Fibroblast of lung (primary cell): ENCODE results near the gene SLF2. TPM values are rescaled to one million over a fixed set of nuclear protein-coding genes. Genes with fewer than 3 reads are reported as not detected.

Experiments
- DNase-seq, 2 donors: peaks; one replicate each; pipeline versions ENCODE4 v3.0.0 to v3.0.0-alpha.2; 2010; ENCODE audit warnings: low read depth in 2 of 2
- H2AFZ ChIP-seq: 2 replicates; pipeline ENCODE4 v1.5.1; 2012; ENCODE audit warnings: low read length, control low read depth, inconsistent platforms
- H3K27ac ChIP-seq: 2 replicates; pipeline ENCODE4 v1.5.1; 2011; ENCODE audit warnings: low read length, control low read depth; ENCODE audit not compliant: insufficient read depth
- H3K27me3 ChIP-seq: 2 replicates; pipeline ENCODE4 v1.5.1; 2011; ENCODE audit warnings: mild to moderate bottlenecking, low read length; ENCODE audit not compliant: control insufficient read depth, insufficient read depth
- H3K36me3 ChIP-seq: 2 replicates; pipeline ENCODE4 v1.5.1; 2011; ENCODE audit warnings: low read length; ENCODE audit not compliant: control insufficient read depth, insufficient read depth
- H3K4me1 ChIP-seq: 2 replicates; pipeline ENCODE4 v1.5.1; 2011; ENCODE audit warnings: low read length; ENCODE audit not compliant: control insufficient read depth, insufficient read depth; ENCODE audit errors: extremely low read depth
- H3K4me2 ChIP-seq: 2 replicates; pipeline ENCODE4 v1.5.1; 2011; ENCODE audit warnings: low read length, control low read depth; ENCODE audit not compliant: insufficient read depth; ENCODE audit errors: extremely low read depth
- H3K4me3 ChIP-seq, 4 experiments: fragments of 200-600 bp in 1 of 4; sonication (generic) in 1 of 4; replicated peaks in 1 of 4; 2 replicates each; pipeline ENCODE4 v1.5.1; 2011 to 2016; ENCODE audit warnings: low read length in 4 of 4, low read depth in 3 of 4, mild to moderate bottlenecking in 3 of 4, control low read depth in 2 of 4, inconsistent platforms in 1 of 4, mixed read lengths in 1 of 4; ENCODE audit not compliant: insufficient read depth in 1 of 4; ENCODE audit errors: control extremely low read depth in 1 of 4
- H3K79me2 ChIP-seq: 2 replicates; pipeline ENCODE4 v1.5.1; 2012; ENCODE audit warnings: mild to moderate bottlenecking, low read length, inconsistent platforms; ENCODE audit not compliant: control insufficient read depth, insufficient read depth
- H3K9ac ChIP-seq: 2 replicates; pipeline ENCODE4 v1.5.1; 2011; ENCODE audit warnings: mild to moderate bottlenecking, low read length, control low read depth; ENCODE audit not compliant: insufficient read depth
- H3K9me3 ChIP-seq: 2 replicates; pipeline ENCODE4 v1.5.1; 2012; ENCODE audit warnings: low read depth, low read length; ENCODE audit not compliant: control insufficient read depth, insufficient read depth
- H4K20me1 ChIP-seq: 2 replicates; pipeline ENCODE4 v1.5.1; 2011; ENCODE audit warnings: low read length; ENCODE audit not compliant: control insufficient read depth, insufficient read depth; ENCODE audit errors: extremely low read depth
- EZH2 ChIP-seq: IDR thresholded peaks from 2 replicates; pipeline ENCODE4 v1.5.1; 2012; ENCODE audit warnings: low read length, control low read depth, mild to moderate bottlenecking; ENCODE audit errors: missing control alignments
- polyA plus RNA-seq, 2 donors: library from polyadenylated mRNA; depleted of rRNA in 1 of 2; stranded (reverse) in 1 of 2; unstranded in 1 of 2; fragments of >200 nt; gene quantifications; 2 replicates each; pipeline ENCODE4 v1.2.1, GENCODE V29; 2011 to 2012; ENCODE audit warnings: missing spikeins in 1 of 2
- total RNA-seq: library from RNA; depleted of rRNA; stranded (reverse); fragments of >200 nt; gene quantifications from 2 replicates; pipeline ENCODE4 v1.2.1, GENCODE V29; 2014
- TF ChIP-seq, protein P1 (sequence below), 2 donors: IDR thresholded peaks in 1 of 2; conservative IDR thresholded peaks in 1 of 2; 1 replicate in 1 of 2; 2 replicates in 1 of 2; pipeline ENCODE4 v1.5.1; 2011 to 2012; ENCODE audit warnings: low read length in 2 of 2, control low read depth in 1 of 2, inconsistent platforms in 1 of 2, low read depth in 1 of 2, mild to moderate bottlenecking in 1 of 2

The SLF2 gene
- total and polyA plus RNA-seq, 2 donors (not counting 1 experiment from before 2014, with no cell fraction given) = 16.6 to 32.5 TPM

DNA sequence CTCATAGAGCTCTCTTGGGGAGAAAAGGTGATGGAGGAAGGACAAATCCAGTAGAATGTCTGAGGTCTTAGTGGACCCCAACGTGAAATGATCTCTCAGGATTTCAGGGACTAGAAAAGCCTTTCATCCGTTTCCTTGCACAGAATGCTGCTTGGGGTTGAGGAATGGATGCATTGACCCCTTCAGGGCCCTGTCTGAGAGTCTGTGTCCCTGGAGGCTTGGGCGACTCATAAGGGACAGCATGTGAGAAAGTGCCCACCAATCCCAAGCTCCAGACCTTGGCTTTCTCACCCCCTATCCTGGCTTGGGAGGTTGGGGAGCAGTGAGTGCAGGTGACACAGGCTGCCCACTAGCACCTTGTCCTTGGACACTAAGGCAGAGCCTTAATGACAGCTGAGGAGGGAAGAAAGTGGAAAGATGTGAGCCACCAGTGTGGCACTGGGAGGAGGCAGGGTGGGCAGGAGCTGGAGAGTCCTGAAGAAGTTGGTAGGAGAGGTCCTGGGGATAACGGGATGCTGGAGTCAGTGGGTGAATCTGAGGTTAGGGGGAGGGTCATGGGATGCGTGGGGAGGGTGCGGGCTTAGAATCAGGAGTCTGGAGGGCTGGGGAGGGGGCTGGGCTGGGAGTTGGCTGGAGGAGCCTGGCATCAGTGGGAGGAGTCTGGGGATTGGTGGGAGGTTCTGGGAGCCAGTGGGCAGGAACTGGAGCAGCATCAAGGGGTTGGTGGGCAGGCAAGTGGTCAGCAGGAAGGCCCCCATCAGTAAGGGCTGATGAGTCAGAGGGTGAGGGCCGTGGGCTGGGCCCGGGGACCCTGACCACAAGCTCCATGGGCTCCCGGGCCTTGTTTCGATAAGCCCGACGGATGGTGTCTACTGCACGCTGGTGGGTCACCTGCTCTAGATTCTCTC, 95.4 kb downstream of the SLF2 start:
- Histone ChIP-seq H3K9ac (no peak overlapping the region), H3K9me3 (no peaks in the 10 kb centered on the region), H3K4me1 (peaks cover 17% of the 10 kb centered on the region), H4K20me1 (no peaks in the 10 kb centered on the region), H3K79me2 (peaks cover 19% of the 10 kb centered on the region), H2AFZ (no peak overlapping the region), H3K27ac (peak overlapping the region; percentile 24), H3K27me3 (no peaks in the 10 kb centered on the region), H3K4me2 (no peak overlapping the region), H3K4me3 (no peak overlapping the region), H3K36me3 (peaks cover 33% of the 10 kb centered on the region)
- no peak for TF ChIP-seq EZH2
- TF ChIP-seq, protein P1, sequence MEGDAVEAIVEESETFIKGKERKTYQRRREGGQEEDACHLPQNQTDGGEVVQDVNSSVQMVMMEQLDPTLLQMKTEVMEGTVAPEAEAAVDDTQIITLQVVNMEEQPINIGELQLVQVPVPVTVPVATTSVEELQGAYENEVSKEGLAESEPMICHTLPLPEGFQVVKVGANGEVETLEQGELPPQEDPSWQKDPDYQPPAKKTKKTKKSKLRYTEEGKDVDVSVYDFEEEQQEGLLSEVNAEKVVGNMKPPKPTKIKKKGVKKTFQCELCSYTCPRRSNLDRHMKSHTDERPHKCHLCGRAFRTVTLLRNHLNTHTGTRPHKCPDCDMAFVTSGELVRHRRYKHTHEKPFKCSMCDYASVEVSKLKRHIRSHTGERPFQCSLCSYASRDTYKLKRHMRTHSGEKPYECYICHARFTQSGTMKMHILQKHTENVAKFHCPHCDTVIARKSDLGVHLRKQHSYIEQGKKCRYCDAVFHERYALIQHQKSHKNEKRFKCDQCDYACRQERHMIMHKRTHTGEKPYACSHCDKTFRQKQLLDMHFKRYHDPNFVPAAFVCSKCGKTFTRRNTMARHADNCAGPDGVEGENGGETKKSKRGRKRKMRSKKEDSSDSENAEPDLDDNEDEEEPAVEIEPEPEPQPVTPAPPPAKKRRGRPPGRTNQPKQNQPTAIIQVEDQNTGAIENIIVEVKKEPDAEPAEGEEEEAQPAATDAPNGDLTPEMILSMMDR (conservative IDR thresholded peaks at IDR 0.05 in 1 of 2, IDR thresholded peaks at IDR 0.05 in 1 of 2; ENCODE audit: low read depth in 1 of 2, low read length in 2 of 2) = no peak
- DNase-seq = no peak

DNA sequence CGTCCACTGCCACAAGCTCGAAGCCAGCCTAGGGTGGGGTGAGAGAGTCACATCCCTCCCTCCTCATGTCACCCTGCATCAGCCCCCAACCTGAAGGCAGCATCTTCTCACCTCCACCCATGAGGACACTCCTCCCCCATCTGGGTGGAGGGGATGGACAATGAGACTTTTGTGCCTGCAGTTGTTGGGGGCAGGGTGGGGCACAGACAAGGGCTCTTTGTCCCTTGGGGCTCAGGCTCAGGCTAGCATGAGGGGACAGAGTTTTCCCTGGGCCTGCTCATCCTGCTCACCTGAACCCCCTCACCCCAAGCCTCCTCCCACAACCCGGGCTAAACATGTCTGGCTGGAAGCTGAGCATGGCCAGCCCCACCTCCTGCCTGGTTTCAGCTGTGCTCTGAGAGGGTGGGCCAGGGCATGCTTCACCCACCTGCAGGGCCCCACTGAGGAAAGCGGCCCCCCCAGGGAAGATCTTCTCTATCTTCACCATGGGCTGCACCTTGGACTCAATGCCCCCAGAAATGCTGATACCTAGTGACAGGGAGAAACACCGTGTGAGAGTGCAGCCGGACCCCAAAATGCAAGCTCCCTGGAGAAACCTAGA, 96.2 kb downstream of the SLF2 start:
- Histone ChIP-seq H3K27ac (no peak overlapping the region), H3K4me3 (no peak overlapping the region), H4K20me1 (no peaks in the 10 kb centered on the region), H3K9ac (no peak overlapping the region), H3K36me3 (peaks cover 25% of the 10 kb centered on the region), H2AFZ (no peak overlapping the region), H3K27me3 (no peaks in the 10 kb centered on the region), H3K79me2 (peaks cover 12% of the 10 kb centered on the region), H3K4me1 (peaks cover 22% of the 10 kb centered on the region), H3K9me3 (no peaks in the 10 kb centered on the region), H3K4me2 (no peak overlapping the region)
- no peak for DNase-seq
- TF ChIP-seq, protein P1 (conservative IDR thresholded peaks at IDR 0.05 in 1 of 2, IDR thresholded peaks at IDR 0.05 in 1 of 2; ENCODE audit: low read depth in 1 of 2, low read length in 2 of 2) = no peak
- TF ChIP-seq EZH2 = no peak

DNA sequence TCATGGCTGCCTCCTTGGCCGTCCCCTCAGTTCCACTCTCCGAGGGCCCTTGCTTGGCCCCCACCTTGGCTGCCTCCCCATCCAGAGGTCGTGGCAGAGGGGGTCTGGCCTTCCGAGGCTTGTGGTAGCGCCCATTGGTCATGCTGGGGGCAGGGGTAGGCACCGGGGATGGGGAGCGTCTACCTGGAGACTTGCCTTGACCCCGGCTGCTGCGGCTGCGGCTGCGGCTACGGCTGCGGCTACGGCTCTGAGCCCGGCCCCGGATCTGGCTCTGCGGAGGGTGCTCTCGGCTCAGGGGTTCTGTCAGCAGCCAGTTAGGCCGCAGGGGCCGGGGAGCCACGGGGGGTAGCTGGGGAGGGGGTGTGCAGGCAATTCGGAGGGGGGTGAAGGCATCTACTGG, 97.6 kb downstream of the SLF2 start:
- H3K27me3 ChIP-seq = no peaks in the 10 kb centered on the region
- no peak overlapping the region for H2AFZ ChIP-seq
- H3K4me3 ChIP-seq = no peak overlapping the region
- DNase-seq = no peak
- peaks cover 2% of the 10 kb centered on the region for H3K79me2 ChIP-seq
- no peak overlapping the region for H3K4me2 ChIP-seq
- H3K4me1 ChIP-seq = peaks cover 32% of the 10 kb centered on the region
- H3K36me3 ChIP-seq = peaks cover 20% of the 10 kb centered on the region
- no peak for TF ChIP-seq EZH2
- H3K9ac ChIP-seq = no peak overlapping the region
- no peaks in the 10 kb centered on the region for H4K20me1 ChIP-seq
- no peak overlapping the region for H3K27ac ChIP-seq
- H3K9me3 ChIP-seq = no peaks in the 10 kb centered on the region
